OCI-LY3 (cell line): ENCODE measurements around the gene SVBP.

ENCODE experiments used
- CTCF ChIP-seq: fragments of 200-600, 300-600 bp; sonication (generic); IDR thresholded peaks from 2 replicates; pipeline ENCODE4 v1.5.1; 2014; ENCODE audit warnings: antibody characterized with exemption, low read length, low read depth
- EZH2phosphoT487 ChIP-seq: fragments of 200-600 bp; shearing (Covaris generic); IDR thresholded peaks from 2 replicates; pipeline ENCODE4 v1.6.1; 2018; ENCODE audit warnings: antibody characterized with exemption, mixed run types, low read depth

- TF ChIP-seq CTCF (no peak), EZH2phosphoT487 (no peak)
Observed at GRCh38 chr1:42816585-42817439, at the start of gene SVBP, which contains the start of gene ERMAP.
